Transverse colon (tissue), 4 donors: ENCODE results near the gene IRF4. TPM values are rescaled to one million over a fixed set of nuclear protein-coding genes. Genes with fewer than 3 reads are reported as not detected.
A peak's percentile ranks its signal among the peaks of the same experiment; 100 is the strongest.

Source experiments
- DNase-seq: peaks from one replicate; pipeline ENCODE4 v3.0.0-alpha.2; 2019
- H3K27ac ChIP-seq, 4 donors: fragments of 200-600 bp; sonication (generic); 2 replicates each; pipeline ENCODE4 v1.5.1; 2016 to 2018; ENCODE audit warnings: inconsistent platforms in 4 of 4
- H3K27me3 ChIP-seq: fragments of 200-600 bp; sonication (generic); 2 replicates; pipeline ENCODE4 v1.5.1; 2017; ENCODE audit warnings: inconsistent platforms
- H3K36me3 ChIP-seq, 4 donors: fragments of 200-600 bp; sonication (generic); 2 replicates each; pipeline ENCODE4 v1.5.1; 2017 to 2019; ENCODE audit warnings: inconsistent platforms in 4 of 4
- H3K4me1 ChIP-seq, 4 donors: fragments of 200-600 bp; sonication (generic); 2 replicates each; pipeline ENCODE4 v1.5.1; 2017 to 2020; ENCODE audit warnings: inconsistent platforms in 4 of 4
- H3K4me3 ChIP-seq, 4 donors: fragments of 200-600 bp; sonication (generic); 1 replicate in 1 of 4; 2 replicates in 3 of 4; pipeline versions ENCODE4 v1.5.1 to v1.6.1; 2017 to 2019; ENCODE audit warnings: inconsistent platforms in 4 of 4
- H3K9me3 ChIP-seq, 2 donors: fragments of 200-600 bp; sonication (generic); 2 replicates each; pipeline ENCODE4 v1.5.1; 2017 to 2019; ENCODE audit warnings: inconsistent platforms in 2 of 2
- EP300 ChIP-seq: sonication (generic); formaldehyde crosslinking; IDR thresholded peaks from one replicate; pipeline ENCODE4 v1.6.1; 2017; ENCODE audit warnings: antibody characterized with exemption, low read depth
- POLR2A ChIP-seq: fragments of 450-650 bp; IDR thresholded peaks from one replicate; pipeline ENCODE4 v1.6.1; 2016; ENCODE audit warnings: antibody characterized with exemption, mild to moderate bottlenecking, moderate library complexity
- POLR2AphosphoS5 ChIP-seq, 3 donors: sonication (generic); formaldehyde crosslinking; IDR thresholded peaks; one replicate each; pipeline ENCODE4 v1.6.1; 2016; ENCODE audit warnings: antibody characterized with exemption in 3 of 3
- WGBS, 2 donors: methylation state at CpG; one replicate each; pipeline ENCODE4 v1.1.5; 2018; ENCODE audit warnings: low coverage in 1 of 2; 5-methylcytosine and 5-hydroxymethylcytosine counted together
- in situ Hi-C, 4 donors: fragments of 200-750 bp; cut with MboI; loops; one replicate each; pipeline versions ENCODE4 v1.15.0 to v1.15.1; 2017; ENCODE audit warnings: low sequenced_read_pairs in 3 of 4, low pct_ligation_motif_present in 1 of 4, low pct_unique_long_range_greater_than_20kb in 1 of 4
- intact Hi-C: fragments of 100-400 bp; cut with DNase I; formaldehyde crosslinking; loops from one replicate; pipeline ENCODE4 v1.15.1; 2023; ENCODE audit warnings: low total_unique reads
- total RNA-seq, 4 donors: library from RNA; depleted of rRNA; stranded (reverse); fragments of >200 nt; gene quantifications; one replicate each; pipeline ENCODE4 v1.1.0, GENCODE V29; 2016
- TF ChIP-seq, protein P1 (sequence below), 5 experiments: fragments of 200-600 bp in 3 of 5; fragments of 450-650 bp in 2 of 5; sonication (generic) in 3 of 5; IDR thresholded peaks; 1 replicate in 2 of 5; 2 replicates in 3 of 5; pipeline ENCODE4 v1.5.1; 2016 to 2017; ENCODE audit warnings: antibody characterized with exemption in 5 of 5, inconsistent platforms in 3 of 5, mild to moderate bottlenecking in 2 of 5, moderate library complexity in 1 of 5

The IRF4 gene
- total RNA-seq, 4 donors from 2014 or later, result 0.40 to 18.4 (median 4.3) TPM

DNA sequence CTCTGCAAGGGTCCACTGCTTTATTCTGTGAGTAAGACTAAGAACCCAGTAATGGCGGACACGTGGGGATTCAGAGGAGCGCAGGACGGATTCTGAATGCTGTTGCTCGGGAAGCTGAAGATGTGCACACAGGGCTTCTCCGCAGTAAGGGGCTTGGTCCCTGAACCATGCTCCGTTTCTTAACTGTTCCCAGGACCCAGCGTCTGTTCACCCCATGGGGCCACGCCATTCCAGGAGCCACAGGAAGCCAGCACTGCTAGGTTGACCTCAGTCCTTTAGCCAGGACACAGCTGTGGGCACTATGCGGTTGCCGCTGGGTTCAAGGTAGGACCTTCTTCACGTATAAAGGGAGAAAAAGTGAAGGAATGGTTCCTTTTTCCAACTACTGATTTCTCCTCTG is 59.8 kb downstream of the IRF4 start:
- in situ Hi-C loops, result no loop called here
- Histone ChIP-seq H3K4me1 (no peaks in the 10 kb centered on the region), H3K4me3 (no peak overlapping the region), H3K36me3 (no peaks in the 10 kb centered on the region), H3K9me3 (no peaks in the 10 kb centered on the region), H3K27ac (no peak overlapping the region), H3K27me3 (no peaks in the 10 kb centered on the region)
- 90 to 93% methylated on average over 10 to 12 of the region's 12 CpGs for WGBS, 2 donors
- intact Hi-C loops, result no loop called here
- TF ChIP-seq, protein P1, sequence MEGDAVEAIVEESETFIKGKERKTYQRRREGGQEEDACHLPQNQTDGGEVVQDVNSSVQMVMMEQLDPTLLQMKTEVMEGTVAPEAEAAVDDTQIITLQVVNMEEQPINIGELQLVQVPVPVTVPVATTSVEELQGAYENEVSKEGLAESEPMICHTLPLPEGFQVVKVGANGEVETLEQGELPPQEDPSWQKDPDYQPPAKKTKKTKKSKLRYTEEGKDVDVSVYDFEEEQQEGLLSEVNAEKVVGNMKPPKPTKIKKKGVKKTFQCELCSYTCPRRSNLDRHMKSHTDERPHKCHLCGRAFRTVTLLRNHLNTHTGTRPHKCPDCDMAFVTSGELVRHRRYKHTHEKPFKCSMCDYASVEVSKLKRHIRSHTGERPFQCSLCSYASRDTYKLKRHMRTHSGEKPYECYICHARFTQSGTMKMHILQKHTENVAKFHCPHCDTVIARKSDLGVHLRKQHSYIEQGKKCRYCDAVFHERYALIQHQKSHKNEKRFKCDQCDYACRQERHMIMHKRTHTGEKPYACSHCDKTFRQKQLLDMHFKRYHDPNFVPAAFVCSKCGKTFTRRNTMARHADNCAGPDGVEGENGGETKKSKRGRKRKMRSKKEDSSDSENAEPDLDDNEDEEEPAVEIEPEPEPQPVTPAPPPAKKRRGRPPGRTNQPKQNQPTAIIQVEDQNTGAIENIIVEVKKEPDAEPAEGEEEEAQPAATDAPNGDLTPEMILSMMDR (IDR thresholded peaks at IDR 0.05), result no peak
- no peak for TF ChIP-seq EP300
- TF ChIP-seq POLR2A, result no peak
- TF ChIP-seq POLR2AphosphoS5 (IDR thresholded peaks at IDR 0.05), result no peak
- no peak for DNase-seq

DNA sequence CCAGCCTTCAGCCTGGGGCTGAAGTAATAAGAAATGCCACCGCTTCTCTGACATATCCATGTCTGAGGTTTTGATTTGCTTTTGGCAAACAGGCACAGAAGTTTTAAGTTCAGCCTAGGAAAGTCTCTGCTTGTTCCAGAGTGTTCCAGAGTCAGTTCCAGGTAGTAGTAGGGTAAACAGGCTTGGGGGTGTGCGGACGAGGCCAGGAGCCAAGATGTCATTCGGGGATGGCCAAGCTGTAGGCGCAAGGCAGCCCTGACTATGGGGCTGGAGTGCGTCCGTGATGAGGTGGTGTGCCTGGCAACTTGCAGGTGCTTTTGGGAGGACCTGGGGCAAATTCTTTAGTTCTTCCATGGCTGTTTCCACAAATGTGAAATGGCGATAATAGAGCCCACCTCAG is 60.3 kb downstream of the IRF4 start:
- Histone ChIP-seq H3K9me3 (no peaks in the 10 kb centered on the region), H3K36me3 (no peaks in the 10 kb centered on the region), H3K27me3 (no peaks in the 10 kb centered on the region), H3K4me3 (no peak overlapping the region), H3K4me1 (no peaks in the 10 kb centered on the region), H3K27ac (no peak overlapping the region)
- no peak for DNase-seq
- TF ChIP-seq POLR2A (no peak), EP300 (no peak), POLR2AphosphoS5 (IDR thresholded peaks at IDR 0.05) (no peak)
- TF ChIP-seq, protein P1 (IDR thresholded peaks at IDR 0.05), result no peak
- 95% methylated on average over 8 of the region's 8 CpGs; no CpG with 5 or more reads in 1 of the 2 donors for WGBS, 2 donors
- intact Hi-C loops, result no loop called here
- in situ Hi-C loops, result no loop called here

DNA sequence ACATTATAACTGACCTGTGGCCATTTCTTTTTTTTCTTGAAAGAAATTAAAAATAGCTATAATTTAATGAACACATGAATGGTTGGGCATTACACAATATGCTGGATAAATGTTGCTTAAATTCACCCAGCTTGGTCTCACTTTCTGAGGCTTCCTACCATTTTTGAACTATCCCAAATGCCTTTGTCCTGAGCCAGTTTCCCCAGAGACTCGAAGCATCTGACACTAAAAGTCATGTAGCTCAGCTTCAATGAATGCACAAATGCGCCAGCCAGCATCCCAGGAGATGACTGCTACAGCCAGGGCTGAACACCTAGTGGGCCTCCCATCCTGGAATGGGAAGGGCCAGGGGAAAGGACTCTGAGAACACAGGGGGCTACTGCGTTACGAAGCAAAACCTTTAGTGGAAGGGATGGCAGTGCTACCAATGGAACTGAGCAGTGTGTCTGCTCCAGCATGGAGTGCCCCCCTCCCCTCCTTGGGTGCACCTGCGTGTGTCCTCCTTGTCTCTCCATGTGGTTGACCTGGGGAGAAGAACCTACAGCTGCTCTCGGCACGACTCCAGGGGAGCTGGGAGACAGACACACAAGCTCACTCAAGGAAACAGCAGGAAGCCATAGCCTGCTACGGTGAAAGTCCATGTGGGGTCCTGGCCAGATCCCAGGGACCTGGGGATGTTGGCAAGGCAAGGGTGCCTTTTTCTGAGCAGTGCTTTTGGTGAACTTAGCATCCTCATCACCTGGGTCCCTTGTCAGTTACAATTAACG is 60.9 kb downstream of the IRF4 start:
- intact Hi-C loops, result no loop called here
- in situ Hi-C loops, result no loop called here
- DNase-seq, result no peak

DNA sequence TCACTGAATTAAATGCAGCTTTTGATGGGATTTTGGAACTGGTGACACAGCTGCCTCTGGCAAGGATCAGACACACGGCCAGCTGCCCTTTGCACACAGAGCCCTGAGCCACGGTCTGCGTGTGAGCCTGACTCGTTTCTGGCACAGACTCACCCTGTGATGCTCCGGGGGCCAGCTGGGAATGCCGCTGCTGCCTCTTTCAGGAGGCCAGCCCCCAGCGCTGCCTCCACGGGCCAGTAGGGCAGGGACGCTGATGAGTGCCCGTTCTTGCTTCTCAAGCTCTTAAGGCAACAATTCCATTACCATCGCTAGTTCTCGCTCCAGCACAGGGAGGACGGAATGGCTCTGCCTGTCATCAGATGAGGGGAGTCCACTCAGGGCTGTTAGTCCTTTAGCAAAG is 61.6 kb downstream of the IRF4 start:
- no peak for DNase-seq
- H3K36me3 ChIP-seq, result no peaks in the 10 kb centered on the region
- H3K4me3 ChIP-seq, result no peak overlapping the region
- in situ Hi-C loops (no loop called here), intact Hi-C loops (no loop called here)
- no peak overlapping the region for H3K27ac ChIP-seq
- WGBS, 2 donors, result 57 to 83% methylated on average over 3 to 13 of the region's 13 CpGs
- no peaks in the 10 kb centered on the region for H3K27me3 ChIP-seq
- TF ChIP-seq POLR2AphosphoS5 (IDR thresholded peaks at IDR 0.05) (peak in 1 of 3 donors; percentile 13), POLR2A (no peak), EP300 (no peak)
- TF ChIP-seq, protein P1 (IDR thresholded peaks at IDR 0.05), result no peak
- H3K9me3 ChIP-seq, result no peaks in the 10 kb centered on the region
- H3K4me1 ChIP-seq, result no peaks in the 10 kb centered on the region

More for the DNA sequence above, 60.9 kb downstream of the IRF4 start:
- TF ChIP-seq, protein P1 (IDR thresholded peaks at IDR 0.05), result no peak
- TF ChIP-seq POLR2A (no peak), POLR2AphosphoS5 (IDR thresholded peaks at IDR 0.05) (no peak)
- Histone ChIP-seq H3K4me3 (no peak overlapping the region), H3K27me3 (no peaks in the 10 kb centered on the region), H3K9me3 (no peaks in the 10 kb centered on the region), H3K4me1 (no peaks in the 10 kb centered on the region), H3K27ac (no peak overlapping the region), H3K36me3 (no peaks in the 10 kb centered on the region)
- WGBS, 2 donors, result 78 to 81% methylated on average over 4 to 9 of the region's 9 CpGs
